ENCODE measurements around the gene LGR6.

DNA sequence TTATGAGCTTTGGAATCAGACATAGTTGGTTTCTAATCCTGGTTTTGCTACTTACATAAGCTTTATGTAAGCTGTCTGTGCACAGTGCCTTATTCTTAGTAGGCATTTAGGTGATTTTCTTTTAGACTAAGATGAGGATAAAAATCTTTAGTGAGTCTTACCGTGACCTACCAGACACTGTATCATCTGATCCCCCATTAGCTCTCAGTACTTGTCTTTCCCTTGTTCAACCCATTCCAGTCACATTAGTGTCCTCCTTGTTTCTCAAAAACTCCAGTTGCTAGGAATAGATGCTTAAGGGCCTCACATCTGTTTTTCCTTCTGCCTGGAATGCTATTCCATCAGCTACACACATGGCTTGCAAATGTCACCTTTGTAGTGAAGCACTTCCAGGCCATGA lies 173.7 kb downstream of the LGR6 start:
- TF ChIP-seq CTCF (IDR thresholded peaks at IDR 0.05; ENCODE audit: low read depth, low read length) (no peak), POLR2A (IDR thresholded peaks at IDR 0.05; ENCODE audit: extremely low read depth, insufficient read length) (no peak), MYC (IDR thresholded peaks at IDR 0.05; ENCODE audit: low read depth, low read length) (no peak)

All from NB4 (cell line).